ENCODE results near the gene APOL1.

GRCh38 chr22:36208914-36209313, 44.0 kb upstream of the APOL1 start:
- no peak for TF ChIP-seq CTCF (IDR thresholded peaks at IDR 0.05)
- no peak for TF ChIP-seq POLR2A (IDR thresholded peaks at IDR 0.05)

All from lower leg skin (tissue), 3 donors.